Keratinocyte (primary cell): ENCODE data around the gene KRTAP9-9. TPM values are rescaled to one million over a fixed set of nuclear protein-coding genes. Genes with fewer than 3 reads are reported as not detected.

Source experiments
- DNase-seq: peaks from one replicate; pipeline ENCODE4 v3.0.0-alpha.2; 2011; ENCODE audit warnings: low read depth, missing footprints, low spot score
- FAIRE-seq: peaks from 2 replicates; lab custom pipeline; 2011; peaks lifted over from hg19 to GRCh38; lab: Jason Lieb, UNC
- H2AFZ ChIP-seq: 2 replicates; pipeline ENCODE4 v1.6.0; 2012; ENCODE audit warnings: low read length, control low read depth, inconsistent platforms; ENCODE audit not compliant: control insufficient read depth
- H3K27ac ChIP-seq: 2 replicates; pipeline ENCODE4 v1.5.1; 2011; ENCODE audit warnings: low read length; ENCODE audit not compliant: control insufficient read depth, insufficient read depth
- H3K27me3 ChIP-seq: 3 replicates; pipeline ENCODE4 v1.6.0; 2011; ENCODE audit warnings: low read length; ENCODE audit not compliant: control insufficient read depth, insufficient read depth; ENCODE audit errors: extremely low read depth
- H3K36me3 ChIP-seq, 2 experiments: 2 replicates in 1 of 2; 3 replicates in 1 of 2; pipeline ENCODE4 v1.5.1; 2011; ENCODE audit warnings: low read length in 2 of 2, mild to moderate bottlenecking in 1 of 2; ENCODE audit not compliant: control insufficient read depth in 2 of 2, insufficient read depth in 2 of 2; ENCODE audit errors: extremely low read depth in 1 of 2
- H3K4me1 ChIP-seq: 3 replicates; pipeline ENCODE4 v1.5.1; 2011; ENCODE audit warnings: low read length; ENCODE audit not compliant: control insufficient read depth, insufficient read depth; ENCODE audit errors: extremely low read depth
- H3K4me2 ChIP-seq: 3 replicates; pipeline ENCODE4 v1.6.0; 2011; ENCODE audit warnings: low read depth, low read length; ENCODE audit not compliant: control insufficient read depth, insufficient read depth; ENCODE audit errors: extremely low read depth
- H3K4me3 ChIP-seq, 3 experiments: fragments of 200-600 bp in 1 of 3; sonication (generic) in 1 of 3; 2 replicates in 2 of 3; 3 replicates in 1 of 3; pipeline ENCODE4 v1.5.1; 2011 to 2016; ENCODE audit warnings: low read length in 3 of 3, mild to moderate bottlenecking in 3 of 3, control low read depth in 2 of 3, inconsistent platforms in 1 of 3, low read depth in 1 of 3, mixed read lengths in 1 of 3, mixed run types in 1 of 3, moderate library complexity in 1 of 3; ENCODE audit not compliant: control insufficient read depth in 2 of 3, insufficient read depth in 2 of 3; ENCODE audit errors: extremely low read depth in 1 of 3
- H3K79me2 ChIP-seq: 2 replicates; pipeline ENCODE4 v1.6.0; 2012; ENCODE audit warnings: low read length; ENCODE audit not compliant: control insufficient read depth, insufficient read depth
- H3K9ac ChIP-seq: 3 replicates; pipeline ENCODE4 v1.6.0; 2011; ENCODE audit warnings: low read length; ENCODE audit not compliant: control insufficient read depth, insufficient read depth; ENCODE audit errors: extremely low read depth
- H3K9me1 ChIP-seq: 3 replicates; pipeline ENCODE4 v1.6.0; 2011; ENCODE audit warnings: low read length; ENCODE audit not compliant: control insufficient read depth, insufficient read depth; ENCODE audit errors: extremely low read depth
- H3K9me3 ChIP-seq: 2 replicates; pipeline ENCODE4 v1.5.1; 2012; ENCODE audit warnings: low read depth, low read length; ENCODE audit not compliant: control insufficient read depth
- H4K20me1 ChIP-seq: 3 replicates; pipeline ENCODE4 v1.6.0; 2011; ENCODE audit warnings: low read length; ENCODE audit not compliant: control insufficient read depth, insufficient read depth; ENCODE audit errors: extremely low read depth
- CTCF ChIP-seq, 3 experiments: IDR thresholded peaks in 1 of 3; conservative IDR thresholded peaks in 1 of 3; optimal IDR thresholded peaks in 1 of 3; 2 replicates in 2 of 3; 3 replicates in 1 of 3; pipeline versions ENCODE3 to v1.5.1; 2011; ENCODE audit warnings: low read length in 3 of 3, mild to moderate bottlenecking in 3 of 3, moderate library complexity in 2 of 3, control low read depth in 1 of 3, inconsistent platforms in 1 of 3; ENCODE audit not compliant: insufficient read depth in 2 of 3; ENCODE audit errors: extremely low read depth in 1 of 3
- EZH2 ChIP-seq: IDR thresholded peaks from one replicate; pipeline ENCODE4 v1.6.1; 2012; ENCODE audit warnings: inconsistent platforms, mild to moderate bottlenecking, low read length, moderate library complexity
- dilution Hi-C: fragments of 300-500 bp; cut with MboI; formaldehyde crosslinking; loops from one replicate; pipeline ENCODE4 v1.7.0; 2020; ENCODE audit warnings: low sequenced_read_pairs; ENCODE audit not compliant: extremely low pct_ligation_motif_present
- polyA plus RNA-seq, 5 experiments: library from polyadenylated mRNA; depleted of rRNA in 3 of 5; stranded (reverse) in 3 of 5; stranded (forward) in 1 of 5; unstranded in 1 of 5; fragments of >200 nt; gene quantifications; 1 replicate in 1 of 5; 2 replicates in 3 of 5; 3 replicates in 1 of 5; pipeline versions ENCODE4 v1.2.1 to v1.2.3, GENCODE V29; 2011 to 2012; ENCODE audit warnings: missing spikeins in 2 of 5, low read depth in 1 of 5, low replicate concordance in 1 of 5

KRTAP9-9 gene
- polyA plus RNA-seq, 1 donor (not counting 4 experiments of a cell fraction or from before 2014, with no cell fraction given), result not detected

GRCh38 chr17:41212524-41213169 is 42.5 kb upstream of the KRTAP9-9 start:
- Histone ChIP-seq H3K4me3 (no peak overlapping the region), H3K9me3 (no peaks in the 10 kb centered on the region), H3K4me2 (no peak overlapping the region), H4K20me1 (no peaks in the 10 kb centered on the region), H3K36me3 (no peaks in the 10 kb centered on the region), H3K27me3 (no peaks in the 10 kb centered on the region), H2AFZ (no peak overlapping the region), H3K4me1 (no peaks in the 10 kb centered on the region), H3K27ac (no peak overlapping the region), H3K9me1 (no peaks in the 10 kb centered on the region), H3K9ac (no peak overlapping the region), H3K79me2 (no peaks in the 10 kb centered on the region)
- FAIRE-seq (no peak), DNase-seq (no peak)
- no peak for TF ChIP-seq CTCF (optimal IDR thresholded peaks at IDR 0.05 in 1 of 3, IDR thresholded peaks at IDR 0.05 in 1 of 3, conservative IDR thresholded peaks at IDR 0.05 in 1 of 3; ENCODE audit: extremely low read depth in 1 of 3, insufficient read depth in 2 of 3, low read length in 3 of 3)
- dilution Hi-C loops, result no loop called here

DNA sequence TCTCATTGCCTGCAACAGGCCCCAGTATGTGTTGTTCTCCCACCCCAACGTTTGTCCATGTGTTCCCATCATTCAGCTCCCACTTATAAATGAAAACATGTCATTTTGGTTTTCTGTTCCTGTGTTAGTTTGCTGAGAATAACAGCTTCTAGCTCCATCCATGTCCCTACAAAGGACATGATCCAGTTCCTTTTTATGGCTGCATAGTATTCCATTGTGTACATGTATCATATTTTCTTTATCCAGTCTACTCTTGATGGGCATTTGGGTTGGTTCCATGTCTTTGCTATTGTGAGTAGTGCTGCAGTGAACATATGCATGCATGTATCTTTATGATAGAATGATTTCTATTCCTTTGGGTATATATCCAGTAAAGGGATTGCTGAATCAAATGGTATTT is 39.5 kb upstream of the KRTAP9-9 start:
- TF ChIP-seq CTCF (optimal IDR thresholded peaks at IDR 0.05 in 1 of 3, IDR thresholded peaks at IDR 0.05 in 1 of 3, conservative IDR thresholded peaks at IDR 0.05 in 1 of 3; ENCODE audit: extremely low read depth in 1 of 3, insufficient read depth in 2 of 3, low read length in 3 of 3) (no peak), EZH2 (no peak)
- H4K20me1 ChIP-seq, result no peaks in the 10 kb centered on the region
- DNase-seq (no peak), FAIRE-seq (no peak)
- no peaks in the 10 kb centered on the region for H3K4me1 ChIP-seq
- no peak overlapping the region for H3K4me2 ChIP-seq
- H3K9me1 ChIP-seq, result no peaks in the 10 kb centered on the region
- H3K9ac ChIP-seq, result no peak overlapping the region
- dilution Hi-C loops, result no loop called here
- no peaks in the 10 kb centered on the region for H3K9me3 ChIP-seq
- no peak overlapping the region for H3K27ac ChIP-seq
- no peaks in the 10 kb centered on the region for H3K27me3 ChIP-seq
- no peaks in the 10 kb centered on the region for H3K79me2 ChIP-seq
- H2AFZ ChIP-seq, result no peak overlapping the region
- no peaks in the 10 kb centered on the region for H3K36me3 ChIP-seq
- H3K4me3 ChIP-seq, result no peak overlapping the region
